GM19468 (cell line): ENCODE data around the gene GAREM2.
"Not testable (repeated sequence)": the region's sequence is repeated elsewhere in the genome, so short reads cannot be mapped to it uniquely, and the experiment has no call there.

Experiments used
- ATAC-seq: cut with Tn5 transposase; IDR thresholded peaks from one replicate; pipeline ENCODE4 v1.9.1; 2021; ENCODE audit warnings: mild to moderate bottlenecking, moderate library complexity, moderate number of reproducible peaks; ENCODE audit not compliant: unreplicated experiment; ENCODE audit errors: extremely low read depth

Gene GAREM2

GRCh38 chr2:26172871-26173775, at the start of gene GAREM2:
TSS of gene GAREM2 (plus strand) at chr2:26173088. CDS start at chr2:26173221, 133 bp downstream.
- no peak for ATAC-seq

GRCh38 chr2:26123426-26123825, 49.5 kb upstream of the GAREM2 start:
- ATAC-seq, result no peak

GRCh38 chr2:26126074-26126473, 46.8 kb upstream of the GAREM2 start:
- ATAC-seq, result no peak

GRCh38 chr2:26128176-26128575, 44.7 kb upstream of the GAREM2 start:
- no peak for ATAC-seq

- no peak for ATAC-seq
These were observed 42.1 kb upstream of the GAREM2 start for GRCh38 chr2:26130763-26131162.

GRCh38 chr2:26136451-26136850, 36.4 kb upstream of the GAREM2 start:
- no peak for ATAC-seq

- no peak for ATAC-seq
These were observed 33.4 kb upstream of the GAREM2 start for GRCh38 chr2:26139269-26140183.

GRCh38 chr2:26141145-26141769, 31.6 kb upstream of the GAREM2 start:
- ATAC-seq, result no peak

GRCh38 chr2:26144031-26144430, 28.9 kb upstream of the GAREM2 start:
- no peak for ATAC-seq

- no peak for ATAC-seq
These were observed 27.8 kb upstream of the GAREM2 start for GRCh38 chr2:26144953-26145680.

- no peak for ATAC-seq
These were observed 24.4 kb upstream of the GAREM2 start for GRCh38 chr2:26148501-26148900.

GRCh38 chr2:26150243-26150642, 22.6 kb upstream of the GAREM2 start:
- ATAC-seq, result no peak

- no peak for ATAC-seq
These were observed 15.3 kb upstream of the GAREM2 start for GRCh38 chr2:26157580-26157979.

- ATAC-seq, result no peak
These were observed 11.0 kb upstream of the GAREM2 start for GRCh38 chr2:26161926-26162325.

GRCh38 chr2:26162963-26163362, 9.9 kb upstream of the GAREM2 start:
- no peak for ATAC-seq

- ATAC-seq, result no peak
These were observed 8.7 kb upstream of the GAREM2 start for GRCh38 chr2:26164231-26164630.

- no peak for ATAC-seq
These were observed 8.2 kb upstream of the GAREM2 start for GRCh38 chr2:26164641-26165211.

GRCh38 chr2:26165403-26165802, 7.5 kb upstream of the GAREM2 start:
- ATAC-seq, result no peak

- not testable (repeated sequence) for ATAC-seq
These were observed 6.3 kb upstream of the GAREM2 start for GRCh38 chr2:26166541-26166940.

GRCh38 chr2:26168785-26169184, 4.1 kb upstream of the GAREM2 start:
- no peak for ATAC-seq
